Measurements from ENCODE around the gene GAB4.
"Not testable (repeated sequence)": the region's sequence is repeated elsewhere in the genome, so short reads cannot be mapped to it uniquely, and the experiment has no call there.

GAB4 gene

GRCh38 chr22:16922076-16922475 is 85.9 kb downstream of the GAB4 start:
- Histone ChIP-seq H3K36me3 (ENCODE audit: control insufficient read depth, insufficient read depth, low read length) (no peaks in the 10 kb centered on the region), H3K4me3 (ENCODE audit: low read depth, low read length) (no peak overlapping the region), H3K9me3 (ENCODE audit: control insufficient read depth, insufficient read depth, low read length) (no peaks in the 10 kb centered on the region), H3K27me3 (ENCODE audit: control insufficient read depth, insufficient read depth, low read length) (peaks cover 2% of the 10 kb centered on the region), H3K4me1 (ENCODE audit: control insufficient read depth, insufficient read depth, low read length) (no peaks in the 10 kb centered on the region), H3K9ac (ENCODE audit: low read depth, low read length) (no peak overlapping the region)

- Histone ChIP-seq H3K27me3 (ENCODE audit: control insufficient read depth, insufficient read depth, low read length) (peaks cover 2% of the 10 kb centered on the region), H3K9ac (ENCODE audit: low read depth, low read length) (no peak overlapping the region), H3K4me3 (ENCODE audit: low read depth, low read length) (no peak overlapping the region), H3K4me1 (ENCODE audit: control insufficient read depth, insufficient read depth, low read length) (no peaks in the 10 kb centered on the region), H3K9me3 (ENCODE audit: control insufficient read depth, insufficient read depth, low read length) (no peaks in the 10 kb centered on the region), H3K36me3 (ENCODE audit: control insufficient read depth, insufficient read depth, low read length) (no peaks in the 10 kb centered on the region)
Observed at GRCh38 chr22:16917144-16918003, 90.6 kb downstream of the GAB4 start.

GRCh38 chr22:16915701-16916100 is 92.3 kb downstream of the GAB4 start:
- H3K9ac ChIP-seq (ENCODE audit: low read depth, low read length), result no peak overlapping the region
- H3K9me3 ChIP-seq (ENCODE audit: control insufficient read depth, insufficient read depth, low read length), result no peaks in the 10 kb centered on the region
- H3K27me3 ChIP-seq (ENCODE audit: control insufficient read depth, insufficient read depth, low read length), result peaks cover 2% of the 10 kb centered on the region
- H3K4me3 ChIP-seq (ENCODE audit: low read depth, low read length), result no peak overlapping the region
- no peaks in the 10 kb centered on the region for H3K36me3 ChIP-seq (ENCODE audit: control insufficient read depth, insufficient read depth, low read length)
- H3K4me1 ChIP-seq (ENCODE audit: control insufficient read depth, insufficient read depth, low read length), result no peaks in the 10 kb centered on the region

- H3K9me3 ChIP-seq (ENCODE audit: control insufficient read depth, insufficient read depth, low read length); H3K36me3 ChIP-seq (ENCODE audit: control insufficient read depth, insufficient read depth, low read length); H3K27me3 ChIP-seq (ENCODE audit: control insufficient read depth, insufficient read depth, low read length); H3K9ac ChIP-seq (ENCODE audit: low read depth, low read length); H3K4me1 ChIP-seq (ENCODE audit: control insufficient read depth, insufficient read depth, low read length); H3K4me3 ChIP-seq (ENCODE audit: low read depth, low read length): not testable (repeated sequence)
Observed at GRCh38 chr22:16914911-16915310, 93.1 kb downstream of the GAB4 start.

GRCh38 chr22:16914006-16914405 is 94.0 kb downstream of the GAB4 start:
- Histone ChIP-seq H3K9me3 (ENCODE audit: control insufficient read depth, insufficient read depth, low read length) (no peaks in the 10 kb centered on the region), H3K27me3 (ENCODE audit: control insufficient read depth, insufficient read depth, low read length) (peaks cover 2% of the 10 kb centered on the region), H3K4me3 (ENCODE audit: low read depth, low read length) (no peak overlapping the region), H3K4me1 (ENCODE audit: control insufficient read depth, insufficient read depth, low read length) (no peaks in the 10 kb centered on the region), H3K36me3 (ENCODE audit: control insufficient read depth, insufficient read depth, low read length) (no peaks in the 10 kb centered on the region), H3K9ac (ENCODE audit: low read depth, low read length) (no peak overlapping the region)

GRCh38 chr22:16912281-16912680 is 95.7 kb downstream of the GAB4 start:
- Histone ChIP-seq H3K9ac (ENCODE audit: low read depth, low read length) (no peak overlapping the region), H3K36me3 (ENCODE audit: control insufficient read depth, insufficient read depth, low read length) (no peaks in the 10 kb centered on the region), H3K9me3 (ENCODE audit: control insufficient read depth, insufficient read depth, low read length) (no peaks in the 10 kb centered on the region), H3K27me3 (ENCODE audit: control insufficient read depth, insufficient read depth, low read length) (peaks cover 2% of the 10 kb centered on the region), H3K4me3 (ENCODE audit: low read depth, low read length) (no peak overlapping the region), H3K4me1 (ENCODE audit: control insufficient read depth, insufficient read depth, low read length) (no peaks in the 10 kb centered on the region)

Measured in iPS-15b (cell line).